ENCODE measurements around the gene DCAF15.

GRCh38 chr19:13938301-13939064 lies 13.8 kb upstream of the DCAF15 start, which contains the start of gene PODNL1:
- TF ChIP-seq CTCF (IDR thresholded peaks at IDR 0.05): no peak
- TF ChIP-seq POLR2A (IDR thresholded peaks at IDR 0.05): no peak
